Measurements from ENCODE around the gene AAMP.
"Not testable (repeated sequence)": the region's sequence is repeated elsewhere in the genome, so short reads cannot be mapped to it uniquely, and the experiment has no call there.

AAMP gene

DNA sequence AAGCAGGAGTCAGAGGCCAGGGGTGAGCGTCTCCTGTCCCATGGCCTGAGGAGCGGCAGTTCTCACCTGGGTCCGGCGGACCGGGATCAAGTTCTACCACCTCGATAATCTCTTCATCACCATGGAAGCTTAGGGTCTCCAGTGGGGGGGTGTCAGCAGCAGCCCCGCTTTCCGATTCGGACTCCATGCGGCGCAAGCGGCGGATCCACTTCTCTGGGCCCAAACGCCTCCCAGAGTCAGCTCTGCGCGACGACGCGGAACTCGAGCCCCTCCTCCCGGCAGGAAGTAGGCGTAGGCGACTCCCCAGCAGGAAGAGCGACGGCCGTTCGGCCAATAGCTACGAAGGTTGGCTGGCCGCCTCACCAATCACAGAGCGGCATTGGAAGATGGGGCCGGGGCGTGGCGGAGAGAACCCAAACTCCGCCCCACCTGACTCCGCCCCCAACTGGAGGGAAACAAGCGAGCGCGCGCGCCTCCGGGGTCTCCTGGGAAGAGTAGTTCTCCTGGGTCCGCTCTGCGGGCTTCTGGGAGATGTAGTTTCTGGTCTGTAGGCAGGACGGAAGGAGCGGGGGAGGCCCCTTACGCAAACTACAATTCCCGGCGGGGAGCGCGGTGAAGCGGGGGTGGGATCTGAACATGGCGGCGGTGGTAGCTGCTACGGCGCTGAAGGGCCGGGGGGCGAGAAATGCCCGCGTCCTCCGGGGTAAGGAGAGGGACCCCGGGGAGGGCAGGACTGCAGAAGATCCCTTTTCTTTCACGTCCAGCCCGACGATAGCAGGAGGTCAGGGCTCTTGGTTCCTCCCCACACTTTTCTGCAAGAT lies at the start of gene AAMP, which contains the start of gene PNKD:
TSS of gene AAMP (minus strand) at position 238 of the 821 bp plus-strand sequence. CDS start at position 187, 51 bp downstream.
TSS of gene PNKD (plus strand) at position 620 of the 821 bp plus-strand sequence. CDS start at position 637, 17 bp downstream.
- Mint-ChIP-seq H3K36me3 (peaks cover 29% of the 10 kb centered on the region), H3K4me1 (peaks cover 45% of the 10 kb centered on the region), H3K27ac (peak within 1 kb of the TSS; percentile 95), H3K9me3 (no peaks in the 10 kb centered on the region), H3K4me3 (peak within 1 kb of the TSS; percentile 93), H3K27me3 (no peaks in the 10 kb centered on the region)
- ATAC-seq (ENCODE audit: low read depth) (peak; percentile 83), DNase-seq (ENCODE audit: low spot score in 2 of 2) (peak; percentile 99 to 100)

GRCh38 chr2:218318241-218318640 lies 48.3 kb upstream of the AAMP start:
- Mint-ChIP-seq H3K4me3 (no peak overlapping the region), H3K27ac (no peak overlapping the region), H3K36me3 (no peaks in the 10 kb centered on the region), H3K27me3 (no peaks in the 10 kb centered on the region), H3K4me1 (peaks cover 26% of the 10 kb centered on the region), H3K9me3 (no peaks in the 10 kb centered on the region)
- ATAC-seq (ENCODE audit: low read depth), result no peak
- no peak for DNase-seq (ENCODE audit: low spot score in 2 of 2)

- Mint-ChIP-seq H3K27me3 (no peaks in the 10 kb centered on the region), H3K4me3 (no peak overlapping the region), H3K27ac (no peak overlapping the region), H3K9me3 (no peaks in the 10 kb centered on the region), H3K4me1 (peaks cover 25% of the 10 kb centered on the region), H3K36me3 (no peaks in the 10 kb centered on the region)
- DNase-seq (ENCODE audit: low spot score in 2 of 2), result no peak
- no peak for ATAC-seq (ENCODE audit: low read depth)
Measured at GRCh38 chr2:218317835-218318234, 47.9 kb upstream of the AAMP start.

- no peak overlapping the region for H3K4me3 Mint-ChIP-seq
- H3K27ac Mint-ChIP-seq, result no peak overlapping the region
- H3K36me3 Mint-ChIP-seq, result no peaks in the 10 kb centered on the region
- H3K9me3 Mint-ChIP-seq, result no peaks in the 10 kb centered on the region
- peaks cover 21% of the 10 kb centered on the region for H3K4me1 Mint-ChIP-seq
- ATAC-seq (ENCODE audit: low read depth) (no peak), DNase-seq (ENCODE audit: low spot score in 2 of 2) (no peak)
- no peaks in the 10 kb centered on the region for H3K27me3 Mint-ChIP-seq
Measured at GRCh38 chr2:218317303-218317630, 47.3 kb upstream of the AAMP start.

DNA sequence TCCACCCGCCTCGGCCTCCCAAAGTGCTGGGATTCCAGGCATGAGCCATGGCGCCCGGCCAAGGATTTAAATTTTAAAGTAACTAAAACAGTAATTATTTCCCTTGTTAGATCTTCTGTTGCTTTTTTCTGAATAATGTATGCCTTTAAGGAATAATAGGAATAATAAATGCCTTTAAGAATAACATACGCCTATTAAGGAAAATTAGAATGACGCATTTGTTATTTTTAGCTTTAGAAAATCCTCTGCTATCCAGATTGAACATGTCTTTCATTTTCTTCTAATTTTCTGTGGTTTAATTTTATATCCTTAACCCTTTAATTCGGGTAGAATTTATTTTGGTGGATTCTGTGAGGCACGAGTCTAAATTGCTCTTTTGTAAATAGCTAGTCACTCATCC lies 45.5 kb upstream of the AAMP start:
- no peak for ATAC-seq (ENCODE audit: low read depth)
- H3K27ac Mint-ChIP-seq, result no peak overlapping the region
- H3K27me3 Mint-ChIP-seq, result no peaks in the 10 kb centered on the region
- H3K4me3 Mint-ChIP-seq, result no peak overlapping the region
- no peaks in the 10 kb centered on the region for H3K36me3 Mint-ChIP-seq
- H3K4me1 Mint-ChIP-seq, result peaks cover 7% of the 10 kb centered on the region
- DNase-seq (ENCODE audit: low spot score in 2 of 2), result no peak
- no peaks in the 10 kb centered on the region for H3K9me3 Mint-ChIP-seq

DNA sequence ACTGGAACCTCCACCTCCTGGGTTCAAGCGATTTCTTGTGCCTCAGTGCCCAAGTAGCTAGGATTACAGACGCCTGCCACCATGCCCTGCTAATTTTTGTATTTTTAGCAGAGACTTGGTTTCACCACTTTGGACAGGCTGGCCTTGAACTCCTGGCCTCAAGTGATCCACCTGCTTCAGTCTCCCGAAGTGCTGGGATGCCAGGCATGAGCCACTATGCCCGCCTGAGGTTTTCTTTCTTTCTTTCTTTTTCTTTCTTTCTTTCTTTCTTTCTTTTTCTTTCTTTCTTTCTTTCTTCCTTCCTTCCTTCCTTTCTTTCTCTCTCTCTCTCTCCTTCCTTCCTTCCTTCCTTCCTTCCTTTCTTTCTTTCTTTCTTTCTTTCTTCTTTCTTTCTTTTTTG lies 44.8 kb upstream of the AAMP start:
- not testable (repeated sequence) for DNase-seq (ENCODE audit: low spot score in 2 of 2); H3K4me1 Mint-ChIP-seq; H3K9me3 Mint-ChIP-seq; H3K27me3 Mint-ChIP-seq; H3K36me3 Mint-ChIP-seq; H3K27ac Mint-ChIP-seq; ATAC-seq (ENCODE audit: low read depth); H3K4me3 Mint-ChIP-seq

- Mint-ChIP-seq H3K9me3 (no peaks in the 10 kb centered on the region), H3K4me3 (no peak overlapping the region), H3K27me3 (peaks cover 1% of the 10 kb centered on the region), H3K27ac (no peak overlapping the region), H3K4me1 (peaks cover 7% of the 10 kb centered on the region), H3K36me3 (no peaks in the 10 kb centered on the region)
- DNase-seq (ENCODE audit: low spot score in 2 of 2), result no peak
- ATAC-seq (ENCODE audit: low read depth), result no peak
Measured at GRCh38 chr2:218313356-218313755, 43.4 kb upstream of the AAMP start.

GRCh38 chr2:218312267-218312756 lies 42.4 kb upstream of the AAMP start:
- H3K4me3 Mint-ChIP-seq, result no peak overlapping the region
- no peak for ATAC-seq (ENCODE audit: low read depth)
- H3K27ac Mint-ChIP-seq, result no peak overlapping the region
- H3K27me3 Mint-ChIP-seq, result peaks cover 1% of the 10 kb centered on the region
- no peaks in the 10 kb centered on the region for H3K9me3 Mint-ChIP-seq
- peaks cover 7% of the 10 kb centered on the region for H3K4me1 Mint-ChIP-seq
- H3K36me3 Mint-ChIP-seq, result no peaks in the 10 kb centered on the region
- no peak for DNase-seq (ENCODE audit: low spot score in 2 of 2)

DNA sequence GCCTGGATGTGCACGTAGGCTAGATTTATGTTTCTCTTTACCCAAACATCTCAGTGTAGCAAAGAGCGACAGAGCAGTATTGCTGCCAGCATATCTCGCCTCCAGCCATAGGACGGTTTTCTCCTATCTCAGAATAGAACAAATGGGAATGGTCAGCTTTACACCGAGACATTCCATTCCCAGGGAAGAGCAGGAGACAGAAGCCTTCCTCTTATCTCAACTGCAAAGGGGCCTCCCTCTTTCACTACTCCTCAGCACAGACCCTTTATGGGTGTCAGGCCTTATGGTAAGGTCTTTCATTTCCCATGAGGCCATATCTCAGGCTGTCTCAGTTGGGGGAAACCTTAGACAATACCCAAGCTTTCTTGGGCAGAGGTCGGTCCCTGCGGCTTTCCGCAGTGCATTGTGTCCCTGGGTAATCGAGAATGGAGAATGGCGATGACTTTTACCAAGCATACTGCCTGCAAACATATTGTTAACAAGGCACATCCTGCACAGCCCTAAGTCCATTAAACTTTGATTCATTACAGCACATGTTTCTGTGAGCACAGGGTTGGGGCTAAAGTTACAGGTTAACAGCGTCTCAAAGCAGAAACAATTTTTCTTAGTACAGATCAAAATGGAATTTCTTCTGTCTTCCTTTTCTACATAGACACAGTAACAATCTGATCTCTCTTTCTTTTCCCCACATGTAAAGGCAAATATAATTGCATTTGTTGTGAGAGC lies 41.8 kb upstream of the AAMP start:
- H3K4me1 Mint-ChIP-seq; H3K36me3 Mint-ChIP-seq; H3K27me3 Mint-ChIP-seq; H3K9me3 Mint-ChIP-seq; H3K27ac Mint-ChIP-seq; DNase-seq (ENCODE audit: low spot score in 2 of 2); ATAC-seq (ENCODE audit: low read depth); H3K4me3 Mint-ChIP-seq: not testable (repeated sequence)

DNA sequence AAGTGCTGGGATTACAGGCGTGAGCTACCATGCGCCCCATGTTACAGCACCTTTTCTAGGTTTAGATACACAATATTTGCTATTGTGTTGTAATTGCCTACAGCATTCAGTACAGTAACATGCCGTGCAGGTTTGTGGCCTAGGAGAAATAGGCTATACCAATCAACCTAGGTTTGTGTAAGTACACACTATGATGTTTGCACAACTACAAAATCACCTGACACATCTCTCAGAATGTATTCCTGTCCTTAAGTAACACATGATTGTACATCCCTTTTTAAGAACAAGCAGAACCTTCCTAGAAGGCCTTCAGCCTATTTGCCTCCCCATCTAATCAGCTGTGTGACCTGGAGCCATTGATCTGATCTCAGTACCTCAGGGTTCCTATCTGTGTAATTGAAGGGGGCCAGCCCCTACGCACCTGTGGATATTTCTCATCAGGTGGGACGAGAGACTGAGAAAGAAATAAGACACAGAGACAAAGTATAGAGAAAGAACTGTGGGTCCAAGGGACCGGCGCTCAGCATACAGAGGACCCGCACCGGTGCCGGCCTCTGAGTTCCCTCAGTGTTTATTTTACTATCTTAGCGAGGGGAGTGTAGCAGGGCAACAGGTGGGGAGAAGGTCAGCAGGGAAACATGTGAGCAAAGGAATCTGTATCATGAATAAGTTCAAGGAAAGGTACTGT lies 41.1 kb upstream of the AAMP start:
- Mint-ChIP-seq H3K27me3 (peaks cover 1% of the 10 kb centered on the region), H3K4me1 (peaks cover 4% of the 10 kb centered on the region), H3K36me3 (no peaks in the 10 kb centered on the region), H3K9me3 (no peaks in the 10 kb centered on the region), H3K27ac (no peak overlapping the region), H3K4me3 (no peak overlapping the region)
- ATAC-seq (ENCODE audit: low read depth), result no peak
- DNase-seq (ENCODE audit: low spot score in 2 of 2), result no peak

DNA sequence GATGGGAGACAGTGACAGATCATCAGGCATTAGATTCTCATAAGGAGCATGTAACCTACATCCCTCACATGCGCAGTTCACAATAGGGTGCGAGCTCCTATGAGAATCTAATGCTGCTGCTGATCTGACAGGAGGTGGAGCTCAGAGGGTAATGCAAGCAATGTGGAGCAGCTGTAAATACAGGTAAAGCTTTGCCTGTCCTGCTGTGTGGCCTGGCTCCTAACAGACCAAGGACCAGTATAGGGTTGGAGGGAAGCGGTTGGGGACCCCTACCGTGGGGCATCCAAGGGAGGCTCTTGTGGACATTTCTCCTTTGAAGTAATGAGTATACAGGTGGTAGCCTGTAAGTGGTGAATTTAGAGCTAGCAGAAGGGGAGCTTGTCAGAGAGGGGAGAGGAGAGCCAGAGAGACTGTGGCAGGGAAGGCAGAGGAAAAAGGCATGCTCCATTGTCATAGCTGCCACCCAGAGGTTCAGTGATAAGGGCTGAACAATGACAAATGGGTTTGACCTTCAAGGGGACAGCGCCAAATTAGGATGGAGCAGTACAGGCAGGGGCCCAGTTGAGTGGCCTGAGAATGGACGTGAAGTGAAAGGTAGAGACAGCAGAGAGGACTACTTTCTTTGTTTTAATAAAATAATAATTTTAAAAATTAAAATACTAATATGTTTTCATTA lies 37.6 kb upstream of the AAMP start:
- no peaks in the 10 kb centered on the region for H3K36me3 Mint-ChIP-seq
- no peak for DNase-seq (ENCODE audit: low spot score in 2 of 2)
- H3K9me3 Mint-ChIP-seq, result no peaks in the 10 kb centered on the region
- H3K4me3 Mint-ChIP-seq, result no peak overlapping the region
- peaks cover 2% of the 10 kb centered on the region for H3K4me1 Mint-ChIP-seq
- H3K27me3 Mint-ChIP-seq, result peaks cover 1% of the 10 kb centered on the region
- H3K27ac Mint-ChIP-seq, result no peak overlapping the region
- ATAC-seq (ENCODE audit: low read depth), result no peak

GRCh38 chr2:218306184-218306920 lies 36.4 kb upstream of the AAMP start:
- no peak overlapping the region for H3K4me3 Mint-ChIP-seq
- H3K4me1 Mint-ChIP-seq, result peaks cover 4% of the 10 kb centered on the region
- no peaks in the 10 kb centered on the region for H3K9me3 Mint-ChIP-seq
- H3K27ac Mint-ChIP-seq, result no peak overlapping the region
- peaks cover 1% of the 10 kb centered on the region for H3K27me3 Mint-ChIP-seq
- no peak for DNase-seq (ENCODE audit: low spot score in 2 of 2)
- ATAC-seq (ENCODE audit: low read depth), result no peak
- H3K36me3 Mint-ChIP-seq, result no peaks in the 10 kb centered on the region

DNA sequence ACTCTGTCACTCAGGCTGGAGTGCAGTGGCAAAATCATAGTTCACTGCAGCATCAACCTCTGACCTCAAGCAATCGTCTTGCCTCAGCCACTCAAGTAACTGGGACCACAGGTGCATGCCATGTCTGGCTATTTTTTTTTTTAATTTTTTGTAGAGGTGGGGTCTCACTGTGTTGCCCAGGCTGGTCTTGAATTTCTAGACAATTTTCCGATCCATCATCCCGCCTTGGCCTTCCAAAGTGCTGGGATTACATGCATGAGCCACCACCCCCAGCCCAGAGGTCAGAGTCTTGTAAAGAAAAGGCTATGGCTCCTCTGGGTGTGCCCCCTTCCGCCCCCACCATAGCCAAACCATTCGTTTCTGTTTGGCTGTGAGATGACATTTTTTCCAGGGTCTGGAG lies 35.4 kb upstream of the AAMP start:
- H3K9me3 Mint-ChIP-seq, result no peaks in the 10 kb centered on the region
- peaks cover 1% of the 10 kb centered on the region for H3K27me3 Mint-ChIP-seq
- ATAC-seq (ENCODE audit: low read depth), result no peak
- H3K4me1 Mint-ChIP-seq, result peaks cover 7% of the 10 kb centered on the region
- H3K36me3 Mint-ChIP-seq, result no peaks in the 10 kb centered on the region
- no peak overlapping the region for H3K4me3 Mint-ChIP-seq
- no peak overlapping the region for H3K27ac Mint-ChIP-seq
- DNase-seq (ENCODE audit: low spot score in 2 of 2), result no peak

All from memory B cell (primary cell).